GM19099 (cell line): ENCODE results near the gene NFXL1.

Source experiments
- POLR2A ChIP-seq: IDR thresholded peaks from 3 replicates; pipeline ENCODE4 v1.6.1; 2011; ENCODE audit warnings: low read depth; ENCODE audit not compliant: insufficient read length; ENCODE audit errors: extremely low read depth

Gene NFXL1

GRCh38 chr4:47914220-47914925 lies at the start of gene NFXL1:
NFXL1 (minus strand) TSS chr4:47914583; CDS start chr4:47914203, 380 bp downstream.
- TF ChIP-seq POLR2A, result peak; percentile 94

- TF ChIP-seq POLR2A, result no peak
Measured at GRCh38 chr4:47954677-47955076, 40.3 kb upstream of the NFXL1 start.

- no peak for TF ChIP-seq POLR2A
Measured at GRCh38 chr4:47954245-47954644, 39.9 kb upstream of the NFXL1 start.

- no peak for TF ChIP-seq POLR2A
Measured at GRCh38 chr4:47945930-47946726, 31.7 kb upstream of the NFXL1 start.

GRCh38 chr4:47942081-47942819 lies 27.9 kb upstream of the NFXL1 start:
- TF ChIP-seq POLR2A, result no peak

- no peak for TF ChIP-seq POLR2A
Measured at GRCh38 chr4:47939456-47939855, 25.1 kb upstream of the NFXL1 start.

GRCh38 chr4:47936336-47936735 lies 22.0 kb upstream of the NFXL1 start:
- no peak for TF ChIP-seq POLR2A

GRCh38 chr4:47933840-47934239 lies 19.5 kb upstream of the NFXL1 start:
- TF ChIP-seq POLR2A, result no peak

GRCh38 chr4:47930971-47931804 lies 16.8 kb upstream of the NFXL1 start:
- no peak for TF ChIP-seq POLR2A

- TF ChIP-seq POLR2A, result no peak
Measured at GRCh38 chr4:47929682-47930201, 15.4 kb upstream of the NFXL1 start.

GRCh38 chr4:47926667-47927258 lies 12.4 kb upstream of the NFXL1 start:
- no peak for TF ChIP-seq POLR2A

- no peak for TF ChIP-seq POLR2A
Measured at GRCh38 chr4:47915378-47915777, 995 bp upstream of the NFXL1 start.

GRCh38 chr4:47914926-47915237 lies 499 bp upstream of the NFXL1 start:
- no peak for TF ChIP-seq POLR2A

- TF ChIP-seq POLR2A, result no peak
Measured at GRCh38 chr4:47913861-47914219, 543 bp downstream of the NFXL1 start.
